Esophagus squamous epithelium (tissue), 4 donors: ENCODE measurements around the gene ADARB2.

ENCODE experiments used
- POLR2A ChIP-seq, 4 donors: fragments of 450-650 bp; IDR thresholded peaks; one replicate each; pipeline ENCODE4 v1.6.1; 2017; ENCODE audit warnings: antibody characterized with exemption in 4 of 4, mild to moderate bottlenecking in 4 of 4, moderate library complexity in 3 of 4
- TF ChIP-seq, protein P1 (sequence below), 6 experiments: fragments of 450-650 bp in 4 of 6; fragments of 200-600 bp in 2 of 6; sonication (generic) in 2 of 6; IDR thresholded peaks; one replicate each; pipeline ENCODE4 v1.5.1; 2016 to 2019; ENCODE audit warnings: antibody characterized with exemption in 6 of 6, mild to moderate bottlenecking in 4 of 6, moderate library complexity in 4 of 6

DNA sequence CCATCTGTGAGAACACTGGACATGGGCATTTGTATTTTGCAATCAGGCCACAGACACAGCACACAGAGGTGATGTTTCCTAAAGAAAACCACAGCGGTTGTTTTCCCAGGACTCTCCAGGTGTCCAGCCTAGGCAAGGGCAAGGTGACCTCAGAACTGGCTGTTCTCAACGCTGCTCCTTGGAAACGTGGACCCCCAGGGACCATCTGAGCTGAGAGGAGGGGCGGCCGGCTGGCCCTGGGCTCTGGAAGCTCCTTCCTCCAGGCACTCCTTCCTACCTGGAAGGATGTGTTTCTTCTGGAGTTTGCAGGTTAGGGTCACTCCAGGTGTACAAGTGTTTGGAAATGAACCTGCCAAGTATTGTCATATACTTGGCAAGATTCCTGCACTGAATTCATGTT lies 103.1 kb downstream of the ADARB2 start:
- TF ChIP-seq, protein P1, sequence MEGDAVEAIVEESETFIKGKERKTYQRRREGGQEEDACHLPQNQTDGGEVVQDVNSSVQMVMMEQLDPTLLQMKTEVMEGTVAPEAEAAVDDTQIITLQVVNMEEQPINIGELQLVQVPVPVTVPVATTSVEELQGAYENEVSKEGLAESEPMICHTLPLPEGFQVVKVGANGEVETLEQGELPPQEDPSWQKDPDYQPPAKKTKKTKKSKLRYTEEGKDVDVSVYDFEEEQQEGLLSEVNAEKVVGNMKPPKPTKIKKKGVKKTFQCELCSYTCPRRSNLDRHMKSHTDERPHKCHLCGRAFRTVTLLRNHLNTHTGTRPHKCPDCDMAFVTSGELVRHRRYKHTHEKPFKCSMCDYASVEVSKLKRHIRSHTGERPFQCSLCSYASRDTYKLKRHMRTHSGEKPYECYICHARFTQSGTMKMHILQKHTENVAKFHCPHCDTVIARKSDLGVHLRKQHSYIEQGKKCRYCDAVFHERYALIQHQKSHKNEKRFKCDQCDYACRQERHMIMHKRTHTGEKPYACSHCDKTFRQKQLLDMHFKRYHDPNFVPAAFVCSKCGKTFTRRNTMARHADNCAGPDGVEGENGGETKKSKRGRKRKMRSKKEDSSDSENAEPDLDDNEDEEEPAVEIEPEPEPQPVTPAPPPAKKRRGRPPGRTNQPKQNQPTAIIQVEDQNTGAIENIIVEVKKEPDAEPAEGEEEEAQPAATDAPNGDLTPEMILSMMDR (IDR thresholded peaks at IDR 0.05): no peak
- TF ChIP-seq POLR2A (IDR thresholded peaks at IDR 0.05): no peak
